Germinal center (tissue), 1 donor: ENCODE data around the gene SLC5A10.

Experiments used
- DNase-seq: peaks from one replicate; pipeline ENCODE4 v3.0.0; 2012; ENCODE audit warnings: mixed read lengths, low spot score

Gene SLC5A10

GRCh38 chr17:18985475-18985874 lies 33.5 kb downstream of the SLC5A10 start:
- no peak for DNase-seq

- DNase-seq = no peak
Observed at GRCh38 chr17:18986541-18987229, 34.7 kb downstream of the SLC5A10 start.

GRCh38 chr17:18987230-18987610 lies 35.3 kb downstream of the SLC5A10 start:
- DNase-seq = no peak

GRCh38 chr17:18987862-18988545 lies 36.0 kb downstream of the SLC5A10 start:
- DNase-seq = no peak

- DNase-seq = no peak
Observed at GRCh38 chr17:18988546-18989173, 36.7 kb downstream of the SLC5A10 start.

GRCh38 chr17:18990331-18990730 lies 38.4 kb downstream of the SLC5A10 start:
- DNase-seq = no peak

GRCh38 chr17:18991531-18992315 lies 39.8 kb downstream of the SLC5A10 start:
- no peak for DNase-seq

- DNase-seq = peak; percentile 71
Observed at GRCh38 chr17:18992454-18993130, 40.6 kb downstream of the SLC5A10 start.

GRCh38 chr17:18993905-18994526 lies 42.1 kb downstream of the SLC5A10 start:
- no peak for DNase-seq

- DNase-seq = no peak
Observed at GRCh38 chr17:18994631-18995030, 42.7 kb downstream of the SLC5A10 start.

- DNase-seq = no peak
Observed at GRCh38 chr17:18995220-18995619, 43.3 kb downstream of the SLC5A10 start.

- no peak for DNase-seq
Observed at GRCh38 chr17:18996458-18996857, 44.5 kb downstream of the SLC5A10 start.

GRCh38 chr17:18997650-18998196 lies 45.8 kb downstream of the SLC5A10 start:
- DNase-seq = no peak

- DNase-seq = no peak
Observed at GRCh38 chr17:18999394-18999793, 47.4 kb downstream of the SLC5A10 start.

- DNase-seq = no peak
Observed at GRCh38 chr17:18999911-19000310, 47.9 kb downstream of the SLC5A10 start.

- DNase-seq = no peak
Observed at GRCh38 chr17:19000531-19001325, 48.8 kb downstream of the SLC5A10 start.

GRCh38 chr17:19001907-19002590 lies 50.1 kb downstream of the SLC5A10 start:
- DNase-seq = no peak

- no peak for DNase-seq
Observed at GRCh38 chr17:19002805-19003542, 51.0 kb downstream of the SLC5A10 start.
